RWPE1 (cell line): ENCODE results near the gene MACROH2A2.

Experiments
- CTCF ChIA-PET: fragments of 350-600 bp; sonication (Branson Sonifier 250); formaldehyde crosslinking; extraction: SDS; loops from one replicate; lab custom pipeline; 2021; lab: Yijun Ruan, JAX
- POLR2A ChIA-PET: fragments of 400-600 bp; formaldehyde crosslinking; extraction: SDS; loops from one replicate; lab custom pipeline; 2020; ENCODE audit warnings: antibody characterized with exemption; ENCODE audit not compliant: low non-redundant PET; lab: Yijun Ruan, JAX
- DNase-seq: peaks from one replicate; pipeline ENCODE4 v3.0.0; 2012; ENCODE audit warnings: low spot score
- H3K27ac ChIP-seq: fragments of 450-650 bp; 2 replicates; pipeline ENCODE4 v1.5.1; 2017
- TF ChIP-seq, protein P1 (sequence below): fragments of 450-650 bp; conservative IDR thresholded peaks from 2 replicates; pipeline ENCODE4 v1.5.1; 2017; ENCODE audit warnings: low read depth, mild to moderate bottlenecking

MACROH2A2 gene

DNA sequence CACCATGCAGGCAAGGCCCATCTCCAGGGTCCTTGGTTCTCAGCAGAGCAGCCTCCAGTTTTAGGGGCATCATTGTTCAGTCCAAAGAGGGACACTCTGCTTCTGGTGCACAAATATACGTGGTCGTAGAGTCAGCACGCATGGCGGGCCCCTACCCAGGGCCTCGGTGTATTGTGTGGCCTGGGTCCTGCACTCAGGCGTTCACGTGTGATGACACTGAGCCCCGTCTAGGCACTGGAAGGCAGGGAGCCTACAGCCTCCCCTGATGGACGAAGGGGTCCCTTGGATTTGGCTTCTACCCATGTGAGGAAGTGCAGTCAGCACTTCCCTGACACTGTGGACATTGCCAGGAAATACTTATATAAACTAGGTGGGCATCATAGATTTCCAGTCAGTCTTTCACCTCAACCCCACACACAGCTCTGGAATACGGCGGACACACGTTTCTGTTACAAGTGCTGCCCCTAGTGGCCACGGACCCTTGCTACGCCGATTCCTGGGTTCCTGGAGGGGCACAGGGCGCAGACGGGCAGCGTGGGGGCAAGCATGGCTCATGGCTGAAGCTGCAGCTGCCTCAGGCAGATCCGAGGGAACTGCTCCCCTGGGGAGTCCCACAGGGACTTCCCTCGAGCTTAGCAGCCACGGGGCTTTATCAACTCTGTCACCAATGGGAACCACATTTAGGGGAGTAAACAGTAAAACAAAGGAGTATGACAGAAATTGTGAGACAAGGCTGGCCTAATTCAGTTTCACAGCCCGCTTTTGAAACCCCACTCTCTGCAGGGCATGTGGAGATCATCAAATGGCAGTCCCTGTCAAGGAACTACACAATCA, 54.5 kb downstream of the MACROH2A2 start:
- no peak overlapping the region for H3K27ac ChIP-seq
- CTCF ChIA-PET: interaction anchor here (0.5 to 5.5 kb wide), 9 partner anchors 9 to 592 kb away, joined by 3 to 39 read pairs (median 4); no protein-coding TSS in a partner anchor
- POLR2A ChIA-PET: no interaction called here
- no peak for DNase-seq
- TF ChIP-seq, protein P1, sequence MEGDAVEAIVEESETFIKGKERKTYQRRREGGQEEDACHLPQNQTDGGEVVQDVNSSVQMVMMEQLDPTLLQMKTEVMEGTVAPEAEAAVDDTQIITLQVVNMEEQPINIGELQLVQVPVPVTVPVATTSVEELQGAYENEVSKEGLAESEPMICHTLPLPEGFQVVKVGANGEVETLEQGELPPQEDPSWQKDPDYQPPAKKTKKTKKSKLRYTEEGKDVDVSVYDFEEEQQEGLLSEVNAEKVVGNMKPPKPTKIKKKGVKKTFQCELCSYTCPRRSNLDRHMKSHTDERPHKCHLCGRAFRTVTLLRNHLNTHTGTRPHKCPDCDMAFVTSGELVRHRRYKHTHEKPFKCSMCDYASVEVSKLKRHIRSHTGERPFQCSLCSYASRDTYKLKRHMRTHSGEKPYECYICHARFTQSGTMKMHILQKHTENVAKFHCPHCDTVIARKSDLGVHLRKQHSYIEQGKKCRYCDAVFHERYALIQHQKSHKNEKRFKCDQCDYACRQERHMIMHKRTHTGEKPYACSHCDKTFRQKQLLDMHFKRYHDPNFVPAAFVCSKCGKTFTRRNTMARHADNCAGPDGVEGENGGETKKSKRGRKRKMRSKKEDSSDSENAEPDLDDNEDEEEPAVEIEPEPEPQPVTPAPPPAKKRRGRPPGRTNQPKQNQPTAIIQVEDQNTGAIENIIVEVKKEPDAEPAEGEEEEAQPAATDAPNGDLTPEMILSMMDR: peak; percentile 57

DNA sequence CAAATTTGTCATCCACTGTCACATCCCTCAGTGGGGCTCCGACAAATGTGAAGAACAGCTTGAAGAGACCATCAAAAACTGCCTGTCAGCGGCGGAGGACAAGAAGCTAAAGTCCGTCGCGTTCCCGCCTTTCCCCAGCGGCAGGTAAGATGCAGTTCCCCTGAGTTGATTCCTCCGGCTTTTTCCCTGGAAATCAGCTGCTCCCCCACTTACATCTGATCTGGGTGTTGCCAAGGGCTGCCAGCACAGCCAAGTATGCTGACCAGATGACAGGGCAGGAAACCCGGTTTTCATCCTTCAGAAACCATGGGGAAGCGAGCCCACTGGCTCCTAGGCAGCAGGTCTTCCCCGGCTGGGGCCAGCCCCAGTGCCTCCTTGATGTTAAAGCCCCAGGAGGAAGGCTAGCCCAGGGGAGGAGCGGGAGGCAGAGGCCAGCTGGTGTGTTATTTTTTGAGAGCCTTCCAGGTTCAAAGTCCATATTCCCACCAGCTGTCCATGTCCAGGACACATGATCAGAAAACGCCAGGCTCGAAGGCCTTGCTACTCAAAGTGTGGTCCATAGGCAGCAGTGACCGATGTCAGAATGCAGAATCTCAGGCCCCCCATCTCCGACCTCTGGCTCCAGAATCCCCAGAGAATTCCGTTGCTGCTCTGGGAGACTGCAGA, 56.6 kb downstream of the MACROH2A2 start:
- no peak overlapping the region for H3K27ac ChIP-seq
- ChIA-PET CTCF (interaction anchor here (0.6 to 1.0 kb wide), 3 partner anchors 9 to 308 kb away, joined by 3 to 5 read pairs (median 5); partner anchors contain the start of genes COL13A1 and TYSND1), POLR2A (no interaction called here)
- no peak for DNase-seq
- TF ChIP-seq, protein P1: no peak

DNA sequence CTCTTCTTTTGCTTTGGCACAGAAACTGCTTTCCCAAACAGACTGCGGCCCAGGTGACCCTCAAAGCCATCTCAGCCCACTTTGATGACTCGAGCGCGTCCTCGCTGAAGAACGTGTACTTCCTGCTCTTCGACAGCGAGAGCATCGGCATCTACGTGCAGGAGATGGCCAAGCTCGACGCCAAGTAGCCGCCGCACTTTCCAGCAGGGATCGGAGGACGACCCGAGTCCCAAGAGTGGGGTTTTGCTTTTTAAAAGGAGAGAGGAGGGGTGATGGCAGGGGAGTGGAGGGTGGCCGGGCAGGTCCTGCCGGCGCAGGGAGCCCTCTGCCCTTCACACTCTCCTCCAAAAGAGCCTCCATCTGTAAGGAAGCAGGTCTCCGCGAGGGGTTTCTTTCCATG, 58.9 kb downstream of the MACROH2A2 start:
- ChIA-PET POLR2A (no interaction called here), CTCF (no interaction called here)
- 0 out of 2 replicates have a peak overlapping the region, but pooled peaks have one; percentile 8 for H3K27ac ChIP-seq
- no peak for DNase-seq
- TF ChIP-seq, protein P1: no peak

DNA sequence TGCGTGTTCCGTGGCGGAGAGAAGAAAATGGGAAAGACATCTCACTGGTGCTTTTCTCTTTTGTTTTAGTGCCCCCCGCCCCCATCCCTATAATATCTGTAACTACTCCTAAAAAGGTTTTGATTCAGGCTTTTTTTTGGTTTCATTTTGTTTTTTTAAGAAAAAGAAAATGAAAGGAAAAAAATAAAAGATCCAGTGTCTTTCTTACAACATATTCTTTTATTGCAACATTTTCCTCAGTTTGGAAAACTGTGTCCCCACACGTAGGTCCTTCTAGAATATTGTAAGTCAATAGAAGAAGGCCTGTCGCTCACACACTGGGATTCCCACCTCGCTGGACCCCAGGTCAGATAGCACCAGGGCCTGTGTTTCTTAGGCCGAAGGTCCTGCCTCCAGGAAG, 59.4 kb downstream of the MACROH2A2 start:
- no peak for DNase-seq
- ChIA-PET CTCF (interaction anchor here (1.8 kb wide), 1 partner anchor 34 kb away, joined by 5 read pairs; the partner anchor contains the start of gene TYSND1), POLR2A (no interaction called here)
- TF ChIP-seq, protein P1: no peak
- H3K27ac ChIP-seq: 0 out of 2 replicates have a peak overlapping the region, but pooled peaks have one; percentile 6

DNA sequence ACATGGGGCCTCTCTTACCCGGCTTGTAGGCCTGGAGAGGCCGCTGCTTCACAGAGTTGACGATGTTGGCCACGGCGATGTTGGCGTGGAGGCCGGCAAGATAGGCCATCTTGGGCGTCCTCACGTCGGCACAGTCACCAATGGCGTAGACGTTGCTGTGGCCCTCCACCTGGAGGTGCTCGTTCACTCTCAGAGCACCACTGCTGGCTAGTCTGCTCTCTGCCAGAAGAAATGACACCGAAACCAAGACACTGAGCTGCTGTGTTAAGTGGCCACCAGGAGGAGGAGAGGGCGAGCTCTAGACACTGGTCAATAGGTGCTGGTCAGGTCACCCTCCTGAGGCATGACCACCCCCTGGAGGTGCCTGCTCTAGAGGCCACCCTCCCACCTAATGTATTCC, 62.3 kb downstream of the MACROH2A2 start:
- H3K27ac ChIP-seq: no peak overlapping the region
- no peak for DNase-seq
- POLR2A ChIA-PET: no interaction called here
- TF ChIP-seq, protein P1: no peak
- CTCF ChIA-PET: interaction anchor here (1.7 to 4.1 kb wide), 2 partner anchors 31 to 253 kb away, joined by 7 to 42 read pairs; partner anchors contain the start of gene TYSND1
